Epithelial cell of esophagus (primary cell): ENCODE data around the gene NFKBIB.

Experiments used
- DNase-seq: peaks from one replicate; pipeline ENCODE4 v3.0.0; 2010; ENCODE audit warnings: low read depth
- H3K4me3 ChIP-seq: 2 replicates; pipeline ENCODE4 v1.5.1; 2011; ENCODE audit warnings: mild to moderate bottlenecking, low read length, control low read depth
- CTCF ChIP-seq: IDR thresholded peaks from 2 replicates; pipeline ENCODE4 v1.5.1; 2011; ENCODE audit warnings: low read depth, mild to moderate bottlenecking, low read length, control low read depth, inconsistent platforms; ENCODE audit not compliant: insufficient read depth; ENCODE audit errors: missing control alignments

NFKBIB gene

GRCh38 chr19:38900202-38900629, 447 bp downstream of the NFKBIB start:
- peak overlapping the region; percentile 95 for H3K4me3 ChIP-seq
- peak; percentile 65 for DNase-seq
- no peak for TF ChIP-seq CTCF

- TF ChIP-seq CTCF = no peak
- peak overlapping the region; percentile 95 for H3K4me3 ChIP-seq
- no peak for DNase-seq
Measured at GRCh38 chr19:38900743-38901190, 998 bp downstream of the NFKBIB start.

- no peak for TF ChIP-seq CTCF
- no peak for DNase-seq
- H3K4me3 ChIP-seq = no peak overlapping the region
Measured at GRCh38 chr19:38901683-38902082, 1.9 kb downstream of the NFKBIB start.

- DNase-seq = no peak
- TF ChIP-seq CTCF = no peak
Measured at GRCh38 chr19:38904581-38905539, 5.1 kb downstream of the NFKBIB start.

GRCh38 chr19:38905620-38906019, 5.9 kb downstream of the NFKBIB start:
- no peak overlapping the region for H3K4me3 ChIP-seq
- TF ChIP-seq CTCF = no peak
- no peak for DNase-seq

More at GRCh38 chr19:38904581-38905539, 5.1 kb downstream of the NFKBIB start:
- no peak overlapping the region for H3K4me3 ChIP-seq

GRCh38 chr19:38907227-38907626, 7.5 kb downstream of the NFKBIB start:
- H3K4me3 ChIP-seq = no peak overlapping the region
- DNase-seq = no peak
- no peak for TF ChIP-seq CTCF
